Muscle layer of colon (tissue), 2 donors: Measurements from ENCODE around the gene CNPY4.
A peak's percentile ranks its signal among the peaks of the same experiment; 100 is the strongest.

ENCODE experiments used
- H3K27ac ChIP-seq: one replicate; pipeline ENCODE4 v1.7.0; 2013; ENCODE audit warnings: low read depth, mild to moderate bottlenecking, low read length, moderate library complexity
- H3K27me3 ChIP-seq, 2 donors: one replicate each; pipeline ENCODE4 v1.7.0; 2013; ENCODE audit warnings: low read length in 2 of 2, mild to moderate bottlenecking in 2 of 2; ENCODE audit not compliant: insufficient read depth in 2 of 2, control insufficient read depth in 1 of 2
- H3K36me3 ChIP-seq: one replicate; pipeline ENCODE4 v1.7.0; 2013; ENCODE audit warnings: mild to moderate bottlenecking, low read length; ENCODE audit not compliant: insufficient read depth
- H3K4me1 ChIP-seq: one replicate; pipeline ENCODE4 v1.7.0; 2013; ENCODE audit warnings: mild to moderate bottlenecking, low read length; ENCODE audit not compliant: insufficient read depth
- H3K4me3 ChIP-seq, 2 donors: one replicate each; pipeline ENCODE4 v1.7.0; 2013; ENCODE audit warnings: low read length in 2 of 2, low read depth in 1 of 2, mild to moderate bottlenecking in 1 of 2, moderate library complexity in 1 of 2
- H3K9ac ChIP-seq: one replicate; pipeline ENCODE4 v1.7.0; 2013; ENCODE audit warnings: low read length
- H3K9me3 ChIP-seq: one replicate; pipeline ENCODE4 v1.7.0; 2013; ENCODE audit warnings: mild to moderate bottlenecking, low read length
- donor health status: abdominal sarcoma.
- donor health status: Adenocarcinoma of cecum.

CNPY4 gene

GRCh38 chr7:100119072-100119969 lies at the start of gene CNPY4, which contains the start of gene TAF6:
CNPY4 (plus strand) TSS chr7:100119634; CDS start chr7:100119745, 111 bp downstream.
TAF6 (minus strand) TSS chr7:100119358; CDS start chr7:100114209, 5,149 bp downstream.
- Histone ChIP-seq H3K36me3 (peaks cover 17% of the 10 kb centered on the region), H3K27me3 (no peaks in the 10 kb centered on the region), H3K4me3 (peak within 1 kb of the TSS; percentile 75 to 97), H3K27ac (peak within 1 kb of the TSS; percentile 80), H3K4me1 (peaks cover 16% of the 10 kb centered on the region), H3K9me3 (no peaks in the 10 kb centered on the region), H3K9ac (peak within 1 kb of the TSS; percentile 59)

- H3K9me3 ChIP-seq: peaks cover 17% of the 10 kb centered on the region
- no peaks in the 10 kb centered on the region for H3K27me3 ChIP-seq
- H3K27ac ChIP-seq: no peak overlapping the region
- no peak overlapping the region for H3K9ac ChIP-seq
- peaks cover 14% of the 10 kb centered on the region for H3K4me1 ChIP-seq
- H3K36me3 ChIP-seq: peaks cover 55% of the 10 kb centered on the region
- H3K4me3 ChIP-seq: no peak overlapping the region
Measured at GRCh38 chr7:100069991-100070390, 49.4 kb upstream of the CNPY4 start.

GRCh38 chr7:100071018-100071723 lies 48.3 kb upstream of the CNPY4 start:
- Histone ChIP-seq H3K27me3 (no peaks in the 10 kb centered on the region), H3K9me3 (peaks cover 17% of the 10 kb centered on the region), H3K27ac (no peak overlapping the region), H3K36me3 (peaks cover 66% of the 10 kb centered on the region), H3K9ac (no peak overlapping the region), H3K4me3 (peak overlapping the region in 1 of 2 donors; percentile 10), H3K4me1 (peaks cover 2% of the 10 kb centered on the region)

GRCh38 chr7:100072462-100072861 lies 47.0 kb upstream of the CNPY4 start:
- no peak overlapping the region for H3K4me3 ChIP-seq
- peaks cover 73% of the 10 kb centered on the region for H3K36me3 ChIP-seq
- peaks cover 17% of the 10 kb centered on the region for H3K9me3 ChIP-seq
- H3K27ac ChIP-seq: no peak overlapping the region
- no peak overlapping the region for H3K9ac ChIP-seq
- no peaks in the 10 kb centered on the region for H3K27me3 ChIP-seq
- H3K4me1 ChIP-seq: no peaks in the 10 kb centered on the region

- H3K9ac ChIP-seq: no peak overlapping the region
- H3K4me1 ChIP-seq: peaks cover 7% of the 10 kb centered on the region
- H3K27me3 ChIP-seq: no peaks in the 10 kb centered on the region
- H3K27ac ChIP-seq: no peak overlapping the region
- no peak overlapping the region for H3K4me3 ChIP-seq
- peaks cover 17% of the 10 kb centered on the region for H3K9me3 ChIP-seq
- H3K36me3 ChIP-seq: peaks cover 80% of the 10 kb centered on the region
Measured at GRCh38 chr7:100074841-100075240, 44.6 kb upstream of the CNPY4 start.

GRCh38 chr7:100075418-100075817 lies 44.0 kb upstream of the CNPY4 start:
- Histone ChIP-seq H3K9ac (no peak overlapping the region), H3K27me3 (no peaks in the 10 kb centered on the region), H3K36me3 (peaks cover 74% of the 10 kb centered on the region), H3K4me3 (no peak overlapping the region), H3K27ac (no peak overlapping the region), H3K9me3 (peaks cover 17% of the 10 kb centered on the region), H3K4me1 (peaks cover 12% of the 10 kb centered on the region)

GRCh38 chr7:100077205-100077604 lies 42.2 kb upstream of the CNPY4 start:
- H3K9ac ChIP-seq: no peak overlapping the region
- no peak overlapping the region for H3K27ac ChIP-seq
- no peak overlapping the region for H3K4me3 ChIP-seq
- H3K4me1 ChIP-seq: peaks cover 17% of the 10 kb centered on the region
- no peaks in the 10 kb centered on the region for H3K27me3 ChIP-seq
- H3K9me3 ChIP-seq: no peaks in the 10 kb centered on the region
- peaks cover 56% of the 10 kb centered on the region for H3K36me3 ChIP-seq

- H3K27me3 ChIP-seq: no peaks in the 10 kb centered on the region
- H3K27ac ChIP-seq: no peak overlapping the region
- peaks cover 37% of the 10 kb centered on the region for H3K36me3 ChIP-seq
- H3K9me3 ChIP-seq: no peaks in the 10 kb centered on the region
- no peak overlapping the region for H3K4me3 ChIP-seq
- H3K4me1 ChIP-seq: peaks cover 17% of the 10 kb centered on the region
- no peak overlapping the region for H3K9ac ChIP-seq
Measured at GRCh38 chr7:100079024-100079560, 40.3 kb upstream of the CNPY4 start.

- Histone ChIP-seq H3K9ac (peak overlapping the region; percentile 89), H3K4me3 (peak overlapping the region; percentile 81 to 95), H3K4me1 (peaks cover 23% of the 10 kb centered on the region), H3K27ac (peak overlapping the region; percentile 81), H3K27me3 (no peaks in the 10 kb centered on the region), H3K9me3 (no peaks in the 10 kb centered on the region), H3K36me3 (peaks cover 18% of the 10 kb centered on the region)
Measured at GRCh38 chr7:100080907-100081534, 38.4 kb upstream of the CNPY4 start.

GRCh38 chr7:100081535-100082102 lies 37.8 kb upstream of the CNPY4 start, which contains the start of gene ZNF3:
ZNF3 (minus strand) TSS chr7:100081723; CDS start chr7:100077357, 4,366 bp downstream.
- no peaks in the 10 kb centered on the region for H3K9me3 ChIP-seq
- H3K27me3 ChIP-seq: no peaks in the 10 kb centered on the region
- H3K9ac ChIP-seq: peak within 1 kb of the TSS; percentile 89
- H3K4me1 ChIP-seq: peaks cover 23% of the 10 kb centered on the region
- H3K4me3 ChIP-seq: peak within 1 kb of the TSS; percentile 81 to 95
- H3K27ac ChIP-seq: peak within 1 kb of the TSS; percentile 84
- H3K36me3 ChIP-seq: peaks cover 17% of the 10 kb centered on the region
